Measurements from ENCODE around the gene TFAP2E.

The TFAP2E gene

GRCh38 chr1:35599411-35599810, 26.3 kb downstream of the TFAP2E start:
- CTCF ChIA-PET = no interaction called here
- POLR2A ChIA-PET = interaction anchor here (1.1 kb wide), 1 partner anchor 9 kb away, joined by 3 read pairs; no protein-coding TSS in a partner anchor
- no peak for DNase-seq (ENCODE audit: extremely low spot score)
- TF ChIP-seq TARDBP (IDR thresholded peaks at IDR 0.05) (no peak), L3MBTL2 (conservative IDR thresholded peaks at IDR 0.05) (no peak), ELF4 (IDR thresholded peaks at IDR 0.05) (no peak), HDGF (IDR thresholded peaks at IDR 0.05; ENCODE audit: borderline replicate concordance) (no peak), PKNOX1 (IDR thresholded peaks at IDR 0.05) (no peak), ZNF384 (IDR thresholded peaks at IDR 0.05) (no peak), BHLHE40 (IDR thresholded peaks at IDR 0.05; ENCODE audit: borderline replicate concordance) (no peak), ARNT (IDR thresholded peaks at IDR 0.05) (no peak), NFRKB (IDR thresholded peaks at IDR 0.05) (no peak), FOXM1 (IDR thresholded peaks at IDR 0.05; ENCODE audit: borderline replicate concordance) (no peak), FOXK2 (IDR thresholded peaks at IDR 0.05) (no peak), CTBP1 (IDR thresholded peaks at IDR 0.05; ENCODE audit: borderline replicate concordance) (no peak), SUZ12 (IDR thresholded peaks at IDR 0.05) (no peak), FOXA1 (IDR thresholded peaks at IDR 0.05) (no peak)

- CTCF ChIA-PET = no interaction called here
- TF ChIP-seq LEF1 (IDR thresholded peaks at IDR 0.05; ENCODE audit: borderline replicate concordance) (no peak), L3MBTL2 (conservative IDR thresholded peaks at IDR 0.05) (no peak), SUZ12 (IDR thresholded peaks at IDR 0.05) (no peak), TARDBP (IDR thresholded peaks at IDR 0.05) (no peak), ZNF384 (IDR thresholded peaks at IDR 0.05) (no peak), FOXM1 (IDR thresholded peaks at IDR 0.05; ENCODE audit: borderline replicate concordance) (no peak), NFRKB (IDR thresholded peaks at IDR 0.05) (no peak), PKNOX1 (IDR thresholded peaks at IDR 0.05) (no peak), BHLHE40 (IDR thresholded peaks at IDR 0.05; ENCODE audit: borderline replicate concordance) (no peak), CTBP1 (IDR thresholded peaks at IDR 0.05; ENCODE audit: borderline replicate concordance) (no peak), SP1 (IDR thresholded peaks at IDR 0.05) (no peak), ELF4 (IDR thresholded peaks at IDR 0.05) (no peak), ARNT (IDR thresholded peaks at IDR 0.05) (no peak), FOXA1 (IDR thresholded peaks at IDR 0.05) (no peak), FOXK2 (IDR thresholded peaks at IDR 0.05) (no peak), HDGF (IDR thresholded peaks at IDR 0.05; ENCODE audit: borderline replicate concordance) (no peak)
- no peak for DNase-seq (ENCODE audit: extremely low spot score)
- POLR2A ChIA-PET = interaction anchor here (1.1 kb wide), 1 partner anchor 8 kb away, joined by 3 read pairs; no protein-coding TSS in a partner anchor
Observed at GRCh38 chr1:35600593-35600992, 27.5 kb downstream of the TFAP2E start.

GRCh38 chr1:35603468-35603867, 30.4 kb downstream of the TFAP2E start:
- TF ChIP-seq HDGF (IDR thresholded peaks at IDR 0.05; ENCODE audit: borderline replicate concordance) = no peak
- TF ChIP-seq LEF1 (IDR thresholded peaks at IDR 0.05; ENCODE audit: borderline replicate concordance) = no peak
- no peak for TF ChIP-seq FOXA1 (IDR thresholded peaks at IDR 0.05)
- no peak for TF ChIP-seq ZNF384 (IDR thresholded peaks at IDR 0.05)
- TF ChIP-seq FOXK2 (IDR thresholded peaks at IDR 0.05) = no peak
- no peak for TF ChIP-seq BHLHE40 (IDR thresholded peaks at IDR 0.05; ENCODE audit: borderline replicate concordance)
- TF ChIP-seq ELF4 (IDR thresholded peaks at IDR 0.05) = no peak
- no peak for TF ChIP-seq SP1 (IDR thresholded peaks at IDR 0.05)
- TF ChIP-seq PKNOX1 (IDR thresholded peaks at IDR 0.05) = no peak
- TF ChIP-seq FOXM1 (IDR thresholded peaks at IDR 0.05; ENCODE audit: borderline replicate concordance) = no peak
- TF ChIP-seq NFRKB (IDR thresholded peaks at IDR 0.05) = no peak
- no peak for TF ChIP-seq ARNT (IDR thresholded peaks at IDR 0.05)
- TF ChIP-seq TARDBP (IDR thresholded peaks at IDR 0.05) = no peak
- no peak for TF ChIP-seq L3MBTL2 (conservative IDR thresholded peaks at IDR 0.05)
- TF ChIP-seq CTBP1 (IDR thresholded peaks at IDR 0.05; ENCODE audit: borderline replicate concordance) = no peak
- POLR2A ChIA-PET = no interaction called here
- CTCF ChIA-PET = no interaction called here
- DNase-seq (ENCODE audit: extremely low spot score) = no peak

GRCh38 chr1:35603941-35604340, 30.8 kb downstream of the TFAP2E start:
- ChIA-PET POLR2A (no interaction called here), CTCF (no interaction called here)
- DNase-seq (ENCODE audit: extremely low spot score) = no peak
- TF ChIP-seq SUZ12 (IDR thresholded peaks at IDR 0.05) (no peak), BHLHE40 (IDR thresholded peaks at IDR 0.05; ENCODE audit: borderline replicate concordance) (no peak), FOXK2 (IDR thresholded peaks at IDR 0.05) (no peak), ARNT (IDR thresholded peaks at IDR 0.05) (no peak), FOXA1 (IDR thresholded peaks at IDR 0.05) (no peak), HDGF (IDR thresholded peaks at IDR 0.05; ENCODE audit: borderline replicate concordance) (no peak), ZNF384 (IDR thresholded peaks at IDR 0.05) (no peak), CTBP1 (IDR thresholded peaks at IDR 0.05; ENCODE audit: borderline replicate concordance) (no peak), LEF1 (IDR thresholded peaks at IDR 0.05; ENCODE audit: borderline replicate concordance) (no peak), TARDBP (IDR thresholded peaks at IDR 0.05) (no peak), SP1 (IDR thresholded peaks at IDR 0.05) (no peak)

GRCh38 chr1:35605071-35605866, 32.2 kb downstream of the TFAP2E start:
- POLR2A ChIA-PET = no interaction called here
- no peak for DNase-seq (ENCODE audit: extremely low spot score)
- CTCF ChIA-PET = interaction anchor here (1.4 kb wide), 1 partner anchor 111 kb away, joined by 3 read pairs; no protein-coding TSS in a partner anchor
- TF ChIP-seq TARDBP (IDR thresholded peaks at IDR 0.05) = no peak
- TF ChIP-seq BHLHE40 (IDR thresholded peaks at IDR 0.05; ENCODE audit: borderline replicate concordance) = no peak

- DNase-seq (ENCODE audit: extremely low spot score) = no peak
- POLR2A ChIA-PET = no interaction called here
- CTCF ChIA-PET = interaction anchor here (1.4 kb wide), 1 partner anchor 110 kb away, joined by 3 read pairs; no protein-coding TSS in a partner anchor
- no peak for TF ChIP-seq NFRKB (IDR thresholded peaks at IDR 0.05)
- no peak for TF ChIP-seq FOXA1 (IDR thresholded peaks at IDR 0.05)
- no peak for TF ChIP-seq BHLHE40 (IDR thresholded peaks at IDR 0.05; ENCODE audit: borderline replicate concordance)
- no peak for TF ChIP-seq HDGF (IDR thresholded peaks at IDR 0.05; ENCODE audit: borderline replicate concordance)
Observed at GRCh38 chr1:35605867-35606182, 32.7 kb downstream of the TFAP2E start.

Measured in HEK293T (cell line).